GM21390 (cell line): ENCODE measurements around the gene RAB4A.
"Not testable (repeated sequence)": the region's sequence is repeated elsewhere in the genome, so short reads cannot be mapped to it uniquely, and the experiment has no call there.

Experiments used
- ATAC-seq: cut with Tn5 transposase; IDR thresholded peaks from one replicate; pipeline ENCODE4 v1.9.1; 2021; ENCODE audit not compliant: unreplicated experiment

The RAB4A gene

GRCh38 chr1:229271448-229272159, 693 bp downstream of the RAB4A start:
- ATAC-seq: peak; percentile 56

- ATAC-seq: no peak
Measured at GRCh38 chr1:229272164-229273158, 1.6 kb downstream of the RAB4A start.

GRCh38 chr1:229273507-229274232, 2.8 kb downstream of the RAB4A start:
- no peak for ATAC-seq

GRCh38 chr1:229275005-229275404, 4.1 kb downstream of the RAB4A start:
- no peak for ATAC-seq

GRCh38 chr1:229278120-229278741, 7.3 kb downstream of the RAB4A start:
- no peak for ATAC-seq

- ATAC-seq: no peak
Measured at GRCh38 chr1:229279242-229279641, 8.3 kb downstream of the RAB4A start.

- ATAC-seq: no peak
Measured at GRCh38 chr1:229280037-229280828, 9.3 kb downstream of the RAB4A start.

GRCh38 chr1:229280921-229281320, 10.0 kb downstream of the RAB4A start:
- no peak for ATAC-seq

GRCh38 chr1:229281339-229281926, 10.5 kb downstream of the RAB4A start:
- ATAC-seq: no peak

- ATAC-seq: no peak
Measured at GRCh38 chr1:229282295-229282823, 11.4 kb downstream of the RAB4A start.

- ATAC-seq: no peak
Measured at GRCh38 chr1:229283183-229283611, 12.3 kb downstream of the RAB4A start.

GRCh38 chr1:229284887-229285286, 14.0 kb downstream of the RAB4A start:
- ATAC-seq: no peak

GRCh38 chr1:229285440-229285839, 14.5 kb downstream of the RAB4A start:
- no peak for ATAC-seq

GRCh38 chr1:229286099-229286766, 15.3 kb downstream of the RAB4A start:
- no peak for ATAC-seq

GRCh38 chr1:229287267-229287666, 16.4 kb downstream of the RAB4A start:
- no peak for ATAC-seq

GRCh38 chr1:229288516-229288915, 17.6 kb downstream of the RAB4A start:
- ATAC-seq: no peak

GRCh38 chr1:229291686-229292085, 20.8 kb downstream of the RAB4A start:
- ATAC-seq: not testable (repeated sequence)

GRCh38 chr1:229293528-229294204, 22.8 kb downstream of the RAB4A start:
- ATAC-seq: no peak
